Measurements from ENCODE around the gene PTPRF.

Gene PTPRF

GRCh38 chr1:43552813-43553212 lies 22.1 kb downstream of the PTPRF start:
- ATAC-seq: no peak
- no peak for DNase-seq

GRCh38 chr1:43554444-43554992 lies 23.8 kb downstream of the PTPRF start:
- peak; percentile 59 for ATAC-seq
- DNase-seq: peak; percentile 20

GRCh38 chr1:43556782-43557181 lies 26.1 kb downstream of the PTPRF start:
- ATAC-seq (no peak), DNase-seq (no peak)

GRCh38 chr1:43557744-43558245 lies 27.1 kb downstream of the PTPRF start:
- ATAC-seq: no peak

GRCh38 chr1:43558346-43558841 lies 27.7 kb downstream of the PTPRF start:
- no peak for ATAC-seq

More at GRCh38 chr1:43557744-43558245, 27.1 kb downstream of the PTPRF start:
- no peak for DNase-seq

GRCh38 chr1:43559714-43560113 lies 29.0 kb downstream of the PTPRF start:
- no peak for DNase-seq
- no peak for ATAC-seq

More at GRCh38 chr1:43558346-43558841, 27.7 kb downstream of the PTPRF start:
- no peak for DNase-seq

GRCh38 chr1:43560286-43560685 lies 29.6 kb downstream of the PTPRF start:
- no peak for ATAC-seq
- no peak for DNase-seq

GRCh38 chr1:43563876-43564539 lies 33.3 kb downstream of the PTPRF start:
- no peak for ATAC-seq
- DNase-seq: no peak

GRCh38 chr1:43564551-43565348 lies 34.1 kb downstream of the PTPRF start:
- ATAC-seq (no peak), DNase-seq (no peak)

GRCh38 chr1:43565600-43566360 lies 35.1 kb downstream of the PTPRF start:
- ATAC-seq (peak; percentile 64), DNase-seq (peak; percentile 69)

GRCh38 chr1:43566382-43567044 lies 35.8 kb downstream of the PTPRF start:
- ATAC-seq: no peak

GRCh38 chr1:43569175-43569574 lies 38.5 kb downstream of the PTPRF start:
- ATAC-seq: no peak
- no peak for DNase-seq

More at GRCh38 chr1:43566382-43567044, 35.8 kb downstream of the PTPRF start:
- DNase-seq: no peak

- ATAC-seq (no peak), DNase-seq (no peak)
These were observed 39.6 kb downstream of the PTPRF start for GRCh38 chr1:43570277-43570676.

GRCh38 chr1:43570715-43571114 lies 40.0 kb downstream of the PTPRF start:
- DNase-seq (no peak), ATAC-seq (no peak)

GRCh38 chr1:43572084-43572483 lies 41.4 kb downstream of the PTPRF start:
- DNase-seq (no peak), ATAC-seq (no peak)

- ATAC-seq (no peak), DNase-seq (no peak)
These were observed 41.9 kb downstream of the PTPRF start for GRCh38 chr1:43572538-43572937.

- DNase-seq (no peak), ATAC-seq (no peak)
These were observed 42.5 kb downstream of the PTPRF start for GRCh38 chr1:43573066-43573800.

GRCh38 chr1:43576521-43576920 lies 45.8 kb downstream of the PTPRF start:
- no peak for DNase-seq
- ATAC-seq: no peak

GRCh38 chr1:43577655-43578542 lies 47.2 kb downstream of the PTPRF start:
- DNase-seq: no peak

GRCh38 chr1:43580039-43580438 lies 49.4 kb downstream of the PTPRF start:
- ATAC-seq: no peak
- DNase-seq: no peak

More at GRCh38 chr1:43577655-43578542, 47.2 kb downstream of the PTPRF start:
- no peak for ATAC-seq
